HepG2 (cell line): ENCODE results near the gene CTTNBP2NL. TPM values are rescaled to one million over a fixed set of nuclear protein-coding genes. Genes with fewer than 3 reads are reported as not detected.

Experiments used
- HMG20B ChIP-seq: conservative IDR thresholded peaks from 2 replicates; pipeline ENCODE4 v1.6.1; 2016; ENCODE audit warnings: missing genetic modification reagents, missing compliant biosample characterization
- KDM2A ChIP-seq: sonication (generic); formaldehyde crosslinking; IDR thresholded peaks from 2 replicates; pipeline ENCODE4 v1.4.0; 2020; ENCODE audit warnings: low read depth, missing genetic modification reagents, borderline replicate concordance
- KIAA2018 ChIP-seq: sonication (generic); formaldehyde crosslinking; IDR thresholded peaks from 2 replicates; pipeline ENCODE4 v1.5.0; 2020; ENCODE audit warnings: mild to moderate bottlenecking, missing genetic modification reagents, borderline replicate concordance
- MAFG ChIP-seq: sonication (generic); formaldehyde crosslinking; IDR thresholded peaks from 2 replicates; pipeline ENCODE4 v1.5.1; 2020; ENCODE audit warnings: mild to moderate bottlenecking, missing genetic modification reagents
- ZBED4 ChIP-seq: sonication (generic); formaldehyde crosslinking; IDR thresholded peaks from 2 replicates; pipeline ENCODE4 v1.4.0; 2020; ENCODE audit warnings: missing genetic modification reagents, borderline replicate concordance
- ZNF20 ChIP-seq: sonication (generic); formaldehyde crosslinking; IDR thresholded peaks from 2 replicates; pipeline ENCODE4 v1.4.0; 2020; ENCODE audit warnings: mild to moderate bottlenecking, moderate library complexity, missing genetic modification reagents
- ZNF230 ChIP-seq: sonication (generic); formaldehyde crosslinking; IDR thresholded peaks from 2 replicates; pipeline ENCODE4 v1.4.0; 2020; ENCODE audit warnings: mild to moderate bottlenecking, missing genetic modification reagents
- ZNF567 ChIP-seq: sonication (generic); formaldehyde crosslinking; IDR thresholded peaks from 2 replicates; pipeline ENCODE4 v1.8.1; 2023; ENCODE audit warnings: mild to moderate bottlenecking, missing genetic modification reagents, borderline replicate concordance
- ZNF614 ChIP-seq: IDR thresholded peaks from 2 replicates; pipeline ENCODE4 v1.6.1; 2018; ENCODE audit warnings: missing biosample characterization, missing genetic modification reagents, inconsistent platforms, borderline replicate concordance
- ZNF687 ChIP-seq: sonication (generic); formaldehyde crosslinking; IDR thresholded peaks from 2 replicates; pipeline ENCODE4 v1.5.1; 2020; ENCODE audit warnings: mild to moderate bottlenecking, missing genetic modification reagents, moderate library complexity
- ZNF724P ChIP-seq: sonication (generic); formaldehyde crosslinking; IDR thresholded peaks from 2 replicates; pipeline ENCODE4 v1.8.0; 2022; ENCODE audit warnings: missing genetic modification reagents, borderline replicate concordance
- polyA plus RNA-seq, 8 experiments: library from polyadenylated mRNA; depleted of rRNA in 3 of 8; stranded (reverse) in 7 of 8; unstranded in 1 of 8; fragments of >200 nt; fragmentation: Illumina TruSeq in 4 of 8; extraction: Trizol in 4 of 8; gene quantifications; 2 replicates each; pipeline versions ENCODE4 v1.2.1 to v1.2.3, GENCODE V29; 2011 to 2016; ENCODE audit warnings: low read depth in 4 of 8, missing spikeins in 1 of 8, mixed read lengths in 1 of 8; ENCODE audit not compliant: insufficient read depth in 1 of 8
- total RNA-seq, 5 experiments: library from RNA; depleted of rRNA; stranded (reverse); fragments of >200 nt; fragmentation: Illumina TruSeq; extraction: Trizol; gene quantifications; 2 replicates each; pipeline ENCODE4 v1.2.3, GENCODE V29; 2016; ENCODE audit warnings: low read depth in 1 of 5

Gene CTTNBP2NL
- total and polyA plus RNA-seq, 2 of the 13 experiments (the other 11 are each of a cell fraction or from before 2014, with no cell fraction given): 2.1 to 4.1 TPM

- TF ChIP-seq ZNF724P (CRISPR knock-in tag) (peak; percentile 64; the same call in 1 of the 2 replicates), ZNF687 (CRISPR knock-in tag) (peak; percentile 98), HMG20B (no peak), ZBED4 (CRISPR knock-in tag) (peak; percentile 90), ZNF567 (CRISPR knock-in tag) (no peak), MAFG (CRISPR knock-in tag) (no peak), ZNF20 (CRISPR knock-in tag) (no peak), ZNF230 (CRISPR knock-in tag) (0 out of 2 replicates have a peak, but pooled peaks have one; percentile 45), ZNF614 (CRISPR knock-in tag) (peak; percentile 57; the same call in 1 of the 2 replicates), KIAA2018 (CRISPR knock-in tag) (no peak), KDM2A (CRISPR knock-in tag) (peak; percentile 96)
These were observed 70.2 kb downstream of the CTTNBP2NL start (continued) for GRCh38 chr1:112466078-112466660.
